AG04450 (cell line): ENCODE data around the gene FAF1. TPM values are rescaled to one million over a fixed set of nuclear protein-coding genes. Genes with fewer than 3 reads are reported as not detected.

Experiments
- CTCF ChIA-PET: fragments of 300-600, 350-600 bp; formaldehyde crosslinking; extraction: SDS; loops from one replicate; lab custom pipeline; 2022; ENCODE audit warnings: antibody characterized with exemption, inconsistent platforms; lab: Charles Lee
- POLR2A ChIA-PET: fragments of 350-600 bp; formaldehyde crosslinking; extraction: SDS; loops from one replicate; lab custom pipeline; 2021; ENCODE audit warnings: antibody characterized with exemption, inconsistent platforms; lab: Yijun Ruan, JAX
- DNase-seq: peaks from one replicate; pipeline ENCODE4 v3.0.0-alpha.2; 2011; ENCODE audit warnings: low read depth, low spot score
- H3K27ac ChIP-seq: one replicate; pipeline ENCODE4 v1.5.1; 2012; ENCODE audit warnings: low read depth, low read length, control low read depth
- H3K27me3 ChIP-seq: one replicate; pipeline ENCODE4 v1.6.0; 2012; ENCODE audit warnings: low read length; ENCODE audit not compliant: control insufficient read depth, insufficient read depth
- H3K4me3 ChIP-seq: 2 replicates; pipeline ENCODE4 v1.5.1; 2011; ENCODE audit warnings: mild to moderate bottlenecking, low read depth, low read length, control low read depth
- H3K9me3 ChIP-seq: 2 replicates; pipeline ENCODE4 v1.5.1; 2012; ENCODE audit warnings: low read length; ENCODE audit not compliant: control insufficient read depth, insufficient read depth
- polyA plus RNA-seq: library from polyadenylated mRNA; depleted of rRNA; stranded (reverse); fragments of >200 nt; gene quantifications from 2 replicates; pipeline ENCODE4 v1.2.3, GENCODE V29; 2011
- TF ChIP-seq, protein P1 (sequence below): IDR thresholded peaks from 2 replicates; pipeline ENCODE4 v1.5.1; 2011; ENCODE audit warnings: low read depth, low read length, control low read depth, inconsistent platforms

The FAF1 gene
- polyA plus RNA-seq, 1 experiment, result 37.9 TPM

DNA sequence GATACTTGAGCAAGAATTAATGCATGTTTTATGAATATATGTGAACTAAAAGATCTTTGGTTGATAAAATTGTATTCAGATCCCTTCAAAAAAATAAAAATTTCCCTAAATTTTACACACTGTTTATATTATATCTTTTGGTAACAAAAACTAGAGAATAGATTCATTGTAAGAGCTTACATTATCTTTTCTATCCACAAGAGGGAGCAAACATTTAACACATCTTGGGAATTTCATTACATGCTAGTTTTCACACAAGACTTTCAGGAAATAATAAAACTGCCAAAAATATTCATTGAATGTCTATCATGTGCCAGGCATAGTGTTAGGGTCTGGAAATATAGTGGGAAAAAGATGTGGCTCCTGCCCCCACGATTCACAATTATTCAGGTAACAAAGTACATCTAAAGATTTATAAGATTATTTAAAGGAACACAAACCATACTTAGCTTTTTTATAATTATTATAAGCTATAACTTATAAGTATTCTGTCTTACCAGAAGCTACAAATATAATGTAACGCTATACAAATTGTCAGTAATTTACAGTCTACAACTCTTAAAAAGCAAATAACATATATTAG lies 30.6 kb downstream of the FAF1 start:
- CTCF ChIA-PET, result interaction anchor here (0.6 to 6.0 kb wide), 46 partner anchors 9 to 367 kb away, joined by 3 to 126 read pairs (median 4); partner anchors contain the start of gene FAF1
- POLR2A ChIA-PET, result interaction anchor here (0.6 to 0.9 kb wide), 2 partner anchors 39 to 132 kb away, joined by 3 read pairs; no protein-coding TSS in a partner anchor
- TF ChIP-seq, protein P1, sequence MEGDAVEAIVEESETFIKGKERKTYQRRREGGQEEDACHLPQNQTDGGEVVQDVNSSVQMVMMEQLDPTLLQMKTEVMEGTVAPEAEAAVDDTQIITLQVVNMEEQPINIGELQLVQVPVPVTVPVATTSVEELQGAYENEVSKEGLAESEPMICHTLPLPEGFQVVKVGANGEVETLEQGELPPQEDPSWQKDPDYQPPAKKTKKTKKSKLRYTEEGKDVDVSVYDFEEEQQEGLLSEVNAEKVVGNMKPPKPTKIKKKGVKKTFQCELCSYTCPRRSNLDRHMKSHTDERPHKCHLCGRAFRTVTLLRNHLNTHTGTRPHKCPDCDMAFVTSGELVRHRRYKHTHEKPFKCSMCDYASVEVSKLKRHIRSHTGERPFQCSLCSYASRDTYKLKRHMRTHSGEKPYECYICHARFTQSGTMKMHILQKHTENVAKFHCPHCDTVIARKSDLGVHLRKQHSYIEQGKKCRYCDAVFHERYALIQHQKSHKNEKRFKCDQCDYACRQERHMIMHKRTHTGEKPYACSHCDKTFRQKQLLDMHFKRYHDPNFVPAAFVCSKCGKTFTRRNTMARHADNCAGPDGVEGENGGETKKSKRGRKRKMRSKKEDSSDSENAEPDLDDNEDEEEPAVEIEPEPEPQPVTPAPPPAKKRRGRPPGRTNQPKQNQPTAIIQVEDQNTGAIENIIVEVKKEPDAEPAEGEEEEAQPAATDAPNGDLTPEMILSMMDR, result peak; percentile 56
- no peaks in the 10 kb centered on the region for H3K27me3 ChIP-seq
- H3K9me3 ChIP-seq, result no peaks in the 10 kb centered on the region
- peak; percentile 6 for DNase-seq
- no peak overlapping the region for H3K27ac ChIP-seq
- no peak overlapping the region for H3K4me3 ChIP-seq

DNA sequence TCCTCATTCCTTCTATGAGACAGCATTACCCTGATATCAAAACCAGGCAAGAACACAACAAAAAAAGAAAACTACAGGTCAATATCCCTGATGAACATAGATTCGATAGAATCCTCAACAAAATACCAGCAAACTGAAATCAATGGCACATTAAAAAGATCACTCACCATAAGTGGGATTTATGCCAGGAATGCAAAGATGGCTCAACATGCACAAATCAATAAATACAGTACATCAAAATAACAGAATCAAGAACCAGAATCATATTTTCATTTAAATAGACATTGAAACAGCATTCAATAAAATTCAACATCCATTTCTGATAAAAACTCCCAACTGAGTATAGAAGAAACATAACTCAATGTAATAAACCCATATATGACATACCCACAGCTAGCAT lies 36.5 kb downstream of the FAF1 start:
- CTCF ChIA-PET, result no interaction called here
- Histone ChIP-seq H3K9me3 (peaks cover 12% of the 10 kb centered on the region), H3K27ac (no peak overlapping the region), H3K4me3 (no peak overlapping the region), H3K27me3 (no peaks in the 10 kb centered on the region)
- POLR2A ChIA-PET, result no interaction called here
- TF ChIP-seq, protein P1, result no peak
- no peak for DNase-seq

DNA sequence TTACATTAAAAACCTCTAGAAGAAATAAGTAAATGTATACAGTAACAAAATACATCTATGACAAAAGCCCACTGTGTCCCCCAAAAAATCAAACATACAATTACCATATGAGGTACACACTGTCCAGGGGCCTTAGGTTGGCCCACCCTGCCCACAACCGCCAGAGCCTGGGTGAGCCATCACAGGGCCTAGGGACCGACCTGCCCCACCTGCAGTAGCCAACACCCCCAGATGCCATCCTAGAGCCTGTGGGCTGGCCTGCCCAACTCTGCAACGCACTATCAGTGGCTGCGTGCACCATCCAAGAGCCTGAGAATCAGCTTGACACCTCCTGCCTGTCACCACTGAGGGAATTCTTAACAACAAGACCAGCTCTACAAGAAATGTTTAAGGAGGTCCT lies 39.0 kb downstream of the FAF1 start:
- TF ChIP-seq, protein P1, result no peak
- DNase-seq, result no peak
- Histone ChIP-seq H3K4me3 (no peak overlapping the region), H3K27me3 (no peaks in the 10 kb centered on the region), H3K27ac (no peak overlapping the region), H3K9me3 (peaks cover 12% of the 10 kb centered on the region)
- ChIA-PET POLR2A (no interaction called here), CTCF (interaction anchor here (0.7 to 2.8 kb wide), 2 partner anchors 9 to 94 kb away, joined by 3 to 12 read pairs; no protein-coding TSS in a partner anchor)

DNA sequence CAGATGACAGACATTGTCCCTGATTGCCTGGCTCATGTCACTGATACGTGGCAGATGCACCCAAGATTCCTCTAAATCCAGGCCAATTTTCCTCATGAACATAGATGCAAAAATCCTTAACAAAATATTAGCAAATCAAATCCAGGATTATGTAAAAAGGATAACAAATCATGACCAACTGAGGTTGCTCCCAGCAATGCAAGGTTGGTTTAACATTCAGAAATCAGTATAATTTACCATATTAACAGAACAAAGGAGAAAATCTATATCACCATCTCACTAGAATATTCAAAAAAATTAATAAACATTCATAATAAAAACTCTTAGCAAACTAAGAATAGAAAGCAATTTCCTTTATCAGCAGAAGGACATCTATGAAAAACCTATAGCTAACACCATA lies 39.7 kb downstream of the FAF1 start:
- TF ChIP-seq, protein P1, result no peak
- Histone ChIP-seq H3K4me3 (no peak overlapping the region), H3K27me3 (no peaks in the 10 kb centered on the region), H3K27ac (no peak overlapping the region), H3K9me3 (peaks cover 12% of the 10 kb centered on the region)
- ChIA-PET POLR2A (no interaction called here), CTCF (interaction anchor here (0.7 to 2.8 kb wide), 2 partner anchors 9 to 95 kb away, joined by 3 to 12 read pairs; no protein-coding TSS in a partner anchor)
- no peak for DNase-seq
